ENCODE measurements around the gene SLC25A1. TPM values are rescaled to one million over a fixed set of nuclear protein-coding genes. Genes with fewer than 3 reads are reported as not detected.

Gene SLC25A1
- total RNA-seq, 1 experiment from 2014 or later: 34.5 TPM

DNA sequence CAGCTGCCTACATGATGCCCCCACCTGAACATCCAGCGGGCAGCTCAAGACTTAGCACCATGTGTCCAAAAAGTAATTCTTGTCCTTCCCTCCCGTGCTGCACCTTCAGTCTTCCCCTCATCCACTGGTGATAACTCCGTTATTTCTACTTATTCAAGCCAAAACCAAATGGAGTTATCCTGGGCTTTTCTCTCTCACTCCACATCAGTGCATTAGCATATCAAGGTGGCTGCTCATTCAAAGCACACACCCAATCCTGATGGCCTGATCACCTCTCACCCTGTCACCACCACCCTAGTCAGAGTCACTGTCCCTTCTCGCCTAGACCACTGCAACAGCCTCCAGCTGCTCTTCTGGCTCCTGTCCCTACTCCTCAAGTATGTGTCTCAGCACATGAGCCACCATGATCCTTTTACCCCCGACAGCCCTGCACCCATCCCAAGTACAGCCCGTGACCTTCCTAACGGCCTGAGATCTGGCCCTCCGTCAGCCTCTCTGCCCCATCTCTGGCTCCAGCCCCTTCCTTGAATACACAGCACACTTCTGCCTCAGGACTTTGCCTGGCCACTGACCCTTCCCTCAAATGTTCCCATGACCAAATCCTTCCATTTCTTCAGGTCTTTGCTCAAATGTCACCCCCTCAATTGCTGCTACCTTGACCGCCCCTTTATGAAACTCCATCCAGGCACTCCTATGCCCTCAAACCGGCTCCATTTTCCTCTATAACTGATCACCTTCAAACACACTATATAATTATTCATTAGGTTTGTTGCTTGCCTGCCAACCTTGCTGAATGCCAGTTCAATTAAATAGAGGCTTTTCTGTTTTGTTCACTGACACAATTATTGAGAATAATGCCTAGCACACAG, 19.7 kb upstream of the SLC25A1 start:
- Histone ChIP-seq H3K27ac (no peak overlapping the region), H3K27me3 (no peaks in the 10 kb centered on the region), H3K4me1 (no peaks in the 10 kb centered on the region), H3K9me3 (replicated peaks) (no peaks in the 10 kb centered on the region), H3K4me3 (no peak overlapping the region), H3K36me3 (peaks cover 12% of the 10 kb centered on the region)
- DNase-seq: no peak

GRCh38 chr22:19196841-19197612, 18.5 kb upstream of the SLC25A1 start:
- H3K27ac ChIP-seq: no peak overlapping the region
- no peaks in the 10 kb centered on the region for H3K4me1 ChIP-seq
- H3K36me3 ChIP-seq: peaks cover 12% of the 10 kb centered on the region
- H3K4me3 ChIP-seq: no peak overlapping the region
- H3K9me3 ChIP-seq (replicated peaks): no peaks in the 10 kb centered on the region
- H3K27me3 ChIP-seq: no peaks in the 10 kb centered on the region
- no peak for DNase-seq

GRCh38 chr22:19195796-19196731, 17.5 kb upstream of the SLC25A1 start:
- H3K27ac ChIP-seq: no peak overlapping the region
- H3K4me3 ChIP-seq: no peak overlapping the region
- H3K36me3 ChIP-seq: peaks cover 12% of the 10 kb centered on the region
- no peaks in the 10 kb centered on the region for H3K27me3 ChIP-seq
- no peak for DNase-seq
- H3K9me3 ChIP-seq (replicated peaks): no peaks in the 10 kb centered on the region
- H3K4me1 ChIP-seq: no peaks in the 10 kb centered on the region

- Histone ChIP-seq H3K4me1 (no peaks in the 10 kb centered on the region), H3K27me3 (no peaks in the 10 kb centered on the region), H3K36me3 (peaks cover 14% of the 10 kb centered on the region), H3K27ac (no peak overlapping the region), H3K4me3 (no peak overlapping the region), H3K9me3 (replicated peaks) (no peaks in the 10 kb centered on the region)
- no peak for DNase-seq
Observed at GRCh38 chr22:19194766-19195536, 16.4 kb upstream of the SLC25A1 start.

DNA sequence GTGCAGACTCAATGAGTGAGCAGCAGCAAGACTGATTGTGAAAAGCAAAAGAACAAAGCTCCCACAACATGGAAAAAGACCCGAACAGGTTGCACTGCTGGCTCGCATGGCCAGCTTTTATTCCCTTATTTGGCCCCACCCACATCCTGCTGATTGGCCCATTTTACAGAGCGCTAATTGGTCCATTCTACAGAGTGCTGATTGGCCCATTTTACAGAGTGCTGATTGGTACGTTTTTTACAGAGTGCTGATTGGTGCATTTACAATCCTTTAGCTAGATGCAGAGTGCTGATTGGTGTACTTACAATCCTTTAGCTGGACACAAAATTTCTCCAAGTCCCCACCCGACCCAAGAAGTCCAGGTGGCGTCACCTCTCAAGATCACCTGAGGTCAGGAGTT, 15.3 kb upstream of the SLC25A1 start:
- peaks cover 14% of the 10 kb centered on the region for H3K36me3 ChIP-seq
- DNase-seq: no peak
- H3K27me3 ChIP-seq: no peaks in the 10 kb centered on the region
- H3K27ac ChIP-seq: no peak overlapping the region
- no peaks in the 10 kb centered on the region for H3K4me1 ChIP-seq
- H3K9me3 ChIP-seq (replicated peaks): no peaks in the 10 kb centered on the region
- H3K4me3 ChIP-seq: no peak overlapping the region

DNA sequence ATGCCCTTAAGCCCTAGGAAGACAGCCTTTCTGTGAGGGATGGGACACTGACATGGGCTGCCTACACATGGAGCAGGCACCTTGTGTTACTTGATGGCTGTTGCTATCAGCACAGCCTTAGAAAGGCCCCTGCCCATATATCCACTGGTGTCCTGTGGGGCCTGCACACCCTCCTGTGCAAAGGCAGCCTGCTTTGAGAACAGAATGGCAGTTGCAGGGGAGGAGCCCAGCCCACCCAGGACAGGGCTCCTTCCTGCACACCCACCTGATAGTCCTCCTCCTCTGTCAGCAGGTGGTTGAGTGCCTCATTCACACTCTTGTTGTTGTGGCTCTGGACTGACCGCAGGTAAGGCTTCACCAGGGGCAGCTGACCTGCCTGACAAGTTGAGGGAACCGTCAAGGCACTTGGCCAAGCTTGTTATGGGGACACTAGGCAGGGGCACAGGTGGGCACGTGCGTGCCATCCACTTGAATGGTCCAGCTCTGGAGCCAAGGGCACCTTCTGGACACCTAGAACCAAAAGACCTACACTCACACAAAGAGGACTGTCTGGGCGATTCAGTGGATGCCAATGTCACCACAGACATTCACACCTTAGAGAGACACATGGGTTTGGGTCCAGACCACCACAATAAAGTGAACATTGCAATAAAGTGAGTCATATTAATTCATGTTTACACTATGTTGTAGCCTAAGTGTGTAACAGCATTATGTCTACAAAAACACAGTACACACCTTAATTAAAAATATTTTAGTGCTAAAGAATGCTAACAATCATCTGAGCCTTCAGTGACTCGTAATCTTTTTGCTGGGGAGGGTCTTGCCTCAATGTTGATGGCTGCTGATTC, 9.4 kb upstream of the SLC25A1 start:
- DNase-seq: no peak
- peaks cover 3% of the 10 kb centered on the region; the same call in 1 of the 2 replicates for H3K36me3 ChIP-seq
- no peak overlapping the region for H3K4me3 ChIP-seq

GRCh38 chr22:19184276-19184997, 5.9 kb upstream of the SLC25A1 start:
- H3K27ac ChIP-seq: no peak overlapping the region
- H3K4me1 ChIP-seq: peaks cover 3% of the 10 kb centered on the region; the same call in 1 of the 2 replicates
- no peak overlapping the region for H3K4me3 ChIP-seq
- no peaks in the 10 kb centered on the region for H3K9me3 ChIP-seq (replicated peaks)
- H3K27me3 ChIP-seq: no peaks in the 10 kb centered on the region
- no peak for DNase-seq
- H3K36me3 ChIP-seq: no peaks in the 10 kb centered on the region

More for the DNA sequence above, 9.4 kb upstream of the SLC25A1 start:
- H3K27me3 ChIP-seq: no peaks in the 10 kb centered on the region
- no peak overlapping the region for H3K27ac ChIP-seq
- H3K9me3 ChIP-seq (replicated peaks): no peaks in the 10 kb centered on the region
- peaks cover 3% of the 10 kb centered on the region; the same call in 1 of the 2 replicates for H3K4me1 ChIP-seq

GRCh38 chr22:19183216-19183615, 4.7 kb upstream of the SLC25A1 start:
- H3K36me3 ChIP-seq: no peaks in the 10 kb centered on the region
- no peaks in the 10 kb centered on the region for H3K9me3 ChIP-seq (replicated peaks)
- DNase-seq: no peak
- no peak overlapping the region for H3K27ac ChIP-seq
- H3K4me3 ChIP-seq: no peak overlapping the region
- peaks cover 3% of the 10 kb centered on the region; the same call in 1 of the 2 replicates for H3K4me1 ChIP-seq
- H3K27me3 ChIP-seq: no peaks in the 10 kb centered on the region

DNA sequence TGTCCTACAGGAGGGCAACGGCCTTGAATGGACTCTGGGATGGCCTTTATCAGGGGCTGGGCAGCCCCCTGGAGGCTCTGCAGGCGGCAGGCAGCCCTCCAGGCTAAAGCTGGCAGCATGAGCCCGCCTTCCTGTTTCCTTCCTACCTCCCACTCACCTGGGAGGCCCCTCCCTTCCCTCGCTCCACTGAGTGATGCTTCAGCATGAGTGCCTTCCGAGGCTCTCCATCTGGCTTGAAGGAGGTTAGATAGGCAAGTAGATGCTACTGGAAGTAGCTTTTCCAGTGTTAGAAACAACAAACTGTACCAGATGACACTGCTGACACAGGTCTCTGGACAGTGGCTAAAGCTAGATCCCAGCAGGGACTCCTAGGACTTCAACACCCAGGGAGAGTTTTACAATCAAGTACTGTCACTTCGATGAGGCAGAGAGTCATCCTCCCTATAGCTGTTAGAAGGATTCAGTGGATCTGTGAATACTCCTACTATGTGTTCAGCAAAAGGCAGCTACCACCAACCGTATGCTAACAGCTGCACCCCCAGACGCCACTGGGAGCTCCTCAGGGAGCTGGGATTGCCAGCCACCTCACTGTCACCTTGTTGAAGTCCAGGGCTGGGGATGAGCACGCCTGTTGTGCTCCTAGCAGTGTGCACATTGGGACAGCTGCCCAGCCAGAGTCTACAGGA, 4.1 kb upstream of the SLC25A1 start:
- H3K4me3 ChIP-seq: no peak overlapping the region
- DNase-seq: no peak
- no peaks in the 10 kb centered on the region for H3K27me3 ChIP-seq
- H3K27ac ChIP-seq: no peak overlapping the region
- H3K4me1 ChIP-seq: peaks cover 3% of the 10 kb centered on the region; the same call in 1 of the 2 replicates
- no peaks in the 10 kb centered on the region for H3K36me3 ChIP-seq
- no peaks in the 10 kb centered on the region for H3K9me3 ChIP-seq (replicated peaks)

DNA sequence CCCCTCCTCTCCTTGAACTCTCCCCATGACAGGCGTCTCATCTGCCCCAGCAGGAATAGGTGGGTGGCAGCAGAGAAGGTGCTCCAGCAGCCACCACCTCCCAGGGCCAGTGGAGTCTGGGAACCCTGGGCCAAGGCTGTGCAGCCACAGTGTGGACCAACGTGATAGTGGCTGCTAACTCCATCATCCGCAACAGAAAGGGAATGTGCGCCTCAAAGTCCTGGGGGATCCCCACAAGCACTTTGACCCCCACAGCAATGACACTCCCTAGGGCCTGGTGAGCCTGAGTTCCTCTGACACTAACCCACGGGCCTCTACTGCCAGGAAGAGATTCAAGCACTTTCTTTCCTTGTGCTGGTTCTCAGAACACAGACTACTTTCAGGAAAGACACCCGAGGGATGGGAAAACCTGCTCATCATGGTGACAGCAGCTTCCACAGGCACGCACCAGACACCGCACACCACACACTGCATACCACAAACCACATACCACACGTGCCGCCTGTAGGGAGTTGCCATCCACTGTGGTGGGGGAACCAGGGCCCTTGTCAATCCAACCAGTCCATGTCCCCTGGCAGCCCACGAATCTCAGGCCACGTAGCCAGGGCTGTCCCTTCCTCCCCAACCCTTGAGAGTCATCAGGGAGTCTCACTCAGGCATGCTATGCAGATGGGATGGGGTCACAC, 3.4 kb upstream of the SLC25A1 start:
- H3K27ac ChIP-seq: no peak overlapping the region
- H3K4me1 ChIP-seq: peaks cover 3% of the 10 kb centered on the region; the same call in 1 of the 2 replicates
- no peaks in the 10 kb centered on the region for H3K27me3 ChIP-seq
- no peaks in the 10 kb centered on the region for H3K9me3 ChIP-seq (replicated peaks)
- H3K36me3 ChIP-seq: no peaks in the 10 kb centered on the region
- H3K4me3 ChIP-seq: no peak overlapping the region
- DNase-seq: no peak

- Histone ChIP-seq H3K36me3 (no peaks in the 10 kb centered on the region), H3K4me1 (peaks cover 3% of the 10 kb centered on the region; the same call in 1 of the 2 replicates), H3K27ac (no peak overlapping the region), H3K9me3 (replicated peaks) (no peaks in the 10 kb centered on the region), H3K4me3 (no peak overlapping the region), H3K27me3 (no peaks in the 10 kb centered on the region)
- no peak for DNase-seq
Observed at GRCh38 chr22:19180740-19181410, 2.3 kb upstream of the SLC25A1 start.
